Tibial nerve (tissue), 4 donors: Measurements from ENCODE around the gene GRXCR2. TPM values are rescaled to one million over a fixed set of nuclear protein-coding genes. Genes with fewer than 3 reads are reported as not detected.
"Not testable (repeated sequence)": the region's sequence is repeated elsewhere in the genome, so short reads cannot be mapped to it uniquely, and the experiment has no call there.

Experiments
- DNase-seq, 2 donors: peaks; one replicate each; pipeline ENCODE4 v3.0.0-alpha.2; 2019; ENCODE audit warnings: low spot score in 2 of 2
- H3K27ac ChIP-seq, 4 donors: fragments of 200-600 bp; sonication (generic) in 3 of 4; one replicate each; pipeline ENCODE4 v1.5.1; 2017 to 2019; ENCODE audit warnings: mild to moderate bottlenecking in 1 of 4
- H3K27me3 ChIP-seq, 2 donors: fragments of 200-600 bp; sonication (generic) in 1 of 2; one replicate each; pipeline versions ENCODE4 v1.5.1 to v1.6.0; 2017 to 2019
- H3K36me3 ChIP-seq, 3 donors: fragments of 200-600 bp; sonication (generic); one replicate each; pipeline ENCODE4 v1.5.1; 2018 to 2019
- H3K4me1 ChIP-seq, 4 donors: fragments of 200-600 bp; sonication (generic) in 3 of 4; one replicate each; pipeline ENCODE4 v1.5.1; 2017 to 2019
- H3K4me3 ChIP-seq, 4 donors: fragments of 200-600 bp; sonication (generic) in 3 of 4; one replicate each; pipeline ENCODE4 v1.5.1; 2017 to 2019; ENCODE audit warnings: mild to moderate bottlenecking in 1 of 4, moderate library complexity in 1 of 4
- H3K9me3 ChIP-seq, 4 donors: fragments of 200-600 bp; sonication (generic) in 3 of 4; one replicate each; pipeline ENCODE4 v1.5.1; 2017 to 2019
- EP300 ChIP-seq, 2 donors: sonication (generic); formaldehyde crosslinking; IDR thresholded peaks; one replicate each; pipeline ENCODE4 v1.6.1; 2017; ENCODE audit warnings: antibody characterized with exemption in 2 of 2, mild to moderate bottlenecking in 1 of 2
- POLR2A ChIP-seq, 2 donors: fragments of 450-650 bp; IDR thresholded peaks; one replicate each; pipeline ENCODE4 v1.6.1; 2017; ENCODE audit warnings: antibody characterized with exemption in 2 of 2, mild to moderate bottlenecking in 2 of 2, moderate library complexity in 2 of 2
- WGBS, 2 donors: methylation state at CpG; one replicate each; pipeline ENCODE4 v1.1.5; 2018; 5-methylcytosine and 5-hydroxymethylcytosine counted together
- total RNA-seq, 4 donors: library from RNA; depleted of rRNA; stranded (reverse); fragments of >200 nt; gene quantifications; one replicate each; pipeline ENCODE4 v1.1.0, GENCODE V29; 2016
- TF ChIP-seq, protein P1 (sequence below), 5 experiments: fragments of 200-600 bp in 3 of 5; fragments of 450-650 bp in 2 of 5; sonication (generic) in 3 of 5; IDR thresholded peaks; one replicate each; pipeline ENCODE4 v1.5.1; 2016 to 2019; ENCODE audit warnings: antibody characterized with exemption in 5 of 5, mild to moderate bottlenecking in 3 of 5, moderate library complexity in 2 of 5

Gene GRXCR2
- total RNA-seq, 4 donors from 2014 or later: not detected

DNA sequence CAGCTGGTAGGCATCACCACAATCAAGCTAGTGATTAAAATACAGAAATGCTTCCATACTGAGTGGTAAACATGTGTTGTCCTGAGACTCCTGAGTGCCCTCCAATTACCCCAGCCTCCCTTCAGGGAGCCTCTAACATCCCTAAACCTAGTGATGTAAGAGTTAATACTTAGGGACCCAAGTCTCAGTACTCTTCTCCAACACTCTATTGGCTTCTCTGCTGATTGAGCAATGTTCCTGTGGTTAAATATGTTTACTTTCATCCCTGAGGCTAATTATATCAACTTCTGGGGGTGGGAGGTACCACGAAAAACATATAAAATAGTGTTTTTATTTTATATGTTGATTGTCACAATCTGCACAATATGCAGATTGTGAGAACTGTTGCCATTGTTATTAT is 5.0 kb downstream of the GRXCR2 start:
- 50 to 51% methylated on average over 1 of the region's 1 CpG for WGBS, 2 donors
- DNase-seq: no peak
- no peak overlapping the region for H3K4me3 ChIP-seq
- no peaks in the 10 kb centered on the region for H3K36me3 ChIP-seq
- no peak for TF ChIP-seq POLR2A (IDR thresholded peaks at IDR 0.05)
- TF ChIP-seq, protein P1, sequence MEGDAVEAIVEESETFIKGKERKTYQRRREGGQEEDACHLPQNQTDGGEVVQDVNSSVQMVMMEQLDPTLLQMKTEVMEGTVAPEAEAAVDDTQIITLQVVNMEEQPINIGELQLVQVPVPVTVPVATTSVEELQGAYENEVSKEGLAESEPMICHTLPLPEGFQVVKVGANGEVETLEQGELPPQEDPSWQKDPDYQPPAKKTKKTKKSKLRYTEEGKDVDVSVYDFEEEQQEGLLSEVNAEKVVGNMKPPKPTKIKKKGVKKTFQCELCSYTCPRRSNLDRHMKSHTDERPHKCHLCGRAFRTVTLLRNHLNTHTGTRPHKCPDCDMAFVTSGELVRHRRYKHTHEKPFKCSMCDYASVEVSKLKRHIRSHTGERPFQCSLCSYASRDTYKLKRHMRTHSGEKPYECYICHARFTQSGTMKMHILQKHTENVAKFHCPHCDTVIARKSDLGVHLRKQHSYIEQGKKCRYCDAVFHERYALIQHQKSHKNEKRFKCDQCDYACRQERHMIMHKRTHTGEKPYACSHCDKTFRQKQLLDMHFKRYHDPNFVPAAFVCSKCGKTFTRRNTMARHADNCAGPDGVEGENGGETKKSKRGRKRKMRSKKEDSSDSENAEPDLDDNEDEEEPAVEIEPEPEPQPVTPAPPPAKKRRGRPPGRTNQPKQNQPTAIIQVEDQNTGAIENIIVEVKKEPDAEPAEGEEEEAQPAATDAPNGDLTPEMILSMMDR (IDR thresholded peaks at IDR 0.05): no peak
- TF ChIP-seq EP300 (IDR thresholded peaks at IDR 0.05): no peak
- H3K27ac ChIP-seq: no peak overlapping the region
- no peaks in the 10 kb centered on the region for H3K27me3 ChIP-seq
- H3K9me3 ChIP-seq: no peaks in the 10 kb centered on the region
- no peaks in the 10 kb centered on the region for H3K4me1 ChIP-seq

DNA sequence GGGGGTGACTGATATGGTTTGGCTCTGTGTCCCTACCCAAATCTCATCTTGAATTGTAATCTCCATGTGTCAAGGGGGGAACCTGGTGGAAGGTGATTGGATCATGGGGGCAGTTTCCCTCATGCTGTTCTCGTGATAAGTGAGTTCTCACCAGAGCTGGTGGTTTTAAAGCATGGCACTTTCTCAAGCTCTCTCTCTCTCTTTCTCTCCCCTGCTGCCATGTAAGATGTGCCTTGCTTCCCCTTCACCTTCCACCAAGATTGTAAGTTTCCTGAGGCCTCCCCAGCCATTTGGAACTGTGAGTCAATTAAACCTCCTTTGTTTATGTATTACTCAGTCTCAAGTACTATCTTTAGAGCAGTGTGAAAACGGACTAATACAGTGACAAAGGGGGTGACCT is 8.4 kb downstream of the GRXCR2 start:
- not testable (repeated sequence) for H3K4me1 ChIP-seq, H3K36me3 ChIP-seq, H3K9me3 ChIP-seq, H3K27me3 ChIP-seq, DNase-seq, H3K27ac ChIP-seq, H3K4me3 ChIP-seq
- WGBS, 2 donors: 81 to 88% methylated on average over 2 of the region's 2 CpGs

DNA sequence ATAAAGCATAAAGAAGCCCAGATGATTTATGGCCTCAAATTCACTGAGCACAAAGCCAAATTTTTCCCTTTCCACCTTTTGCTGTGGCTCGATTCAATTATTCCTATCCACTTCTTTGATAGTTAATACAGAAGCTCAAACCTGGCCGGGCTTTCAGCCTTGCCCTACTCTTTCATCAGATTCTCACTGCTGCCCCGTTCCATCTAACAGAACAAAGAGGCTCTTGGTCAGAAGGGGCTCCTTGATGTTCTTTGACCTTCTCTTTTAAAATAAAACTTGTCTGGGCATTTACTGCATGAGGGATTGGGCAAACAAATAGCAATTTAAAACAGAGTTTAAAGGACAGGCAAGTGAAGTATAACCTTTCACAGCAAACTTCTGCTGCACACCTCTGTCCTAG is 9.8 kb downstream of the GRXCR2 start:
- Histone ChIP-seq H3K4me1 (no peaks in the 10 kb centered on the region), H3K36me3 (no peaks in the 10 kb centered on the region), H3K27ac (no peak overlapping the region), H3K9me3 (no peaks in the 10 kb centered on the region), H3K4me3 (no peak overlapping the region), H3K27me3 (no peaks in the 10 kb centered on the region)
- 65 to 69% methylated on average over 3 of the region's 3 CpGs for WGBS, 2 donors
- no peak for TF ChIP-seq POLR2A (IDR thresholded peaks at IDR 0.05)
- TF ChIP-seq, protein P1 (IDR thresholded peaks at IDR 0.05): no peak
- TF ChIP-seq EP300 (IDR thresholded peaks at IDR 0.05): no peak
- no peak for DNase-seq

DNA sequence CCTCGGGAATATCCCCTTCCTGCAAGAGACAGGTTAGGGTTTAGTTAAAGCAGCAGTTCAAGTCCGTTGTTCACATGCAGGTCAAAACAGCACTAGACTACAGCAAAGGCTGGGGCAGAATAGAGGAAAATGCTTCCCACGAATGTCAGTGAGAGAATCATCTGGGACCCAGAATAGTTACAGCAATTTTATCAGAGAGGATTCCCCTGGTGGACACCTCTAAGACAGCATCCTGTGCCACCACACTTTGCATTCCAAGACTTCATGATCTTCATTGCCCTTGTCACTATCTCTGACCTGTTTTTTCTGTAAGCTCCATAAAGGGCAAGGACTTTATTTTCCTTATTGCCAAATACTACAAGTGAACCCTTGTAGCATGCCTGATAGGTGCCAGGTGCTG is 12.9 kb downstream of the GRXCR2 start:
- H3K27ac ChIP-seq: no peak overlapping the region
- peaks cover 0 to 12% (median 0%) of the 10 kb centered on the region in 4 donors for H3K4me1 ChIP-seq
- no peak overlapping the region for H3K4me3 ChIP-seq
- TF ChIP-seq, protein P1 (IDR thresholded peaks at IDR 0.05): no peak
- TF ChIP-seq POLR2A (IDR thresholded peaks at IDR 0.05) (no peak), EP300 (IDR thresholded peaks at IDR 0.05) (no peak)
- no peak for DNase-seq
- 71 to 81% methylated on average over 3 of the region's 3 CpGs for WGBS, 2 donors
- H3K9me3 ChIP-seq: no peaks in the 10 kb centered on the region
- no peaks in the 10 kb centered on the region for H3K36me3 ChIP-seq
- no peaks in the 10 kb centered on the region for H3K27me3 ChIP-seq

- Histone ChIP-seq H3K9me3 (no peaks in the 10 kb centered on the region), H3K36me3 (no peaks in the 10 kb centered on the region), H3K27ac (no peak overlapping the region), H3K27me3 (no peaks in the 10 kb centered on the region), H3K4me1 (peaks cover 0 to 12% (median 0%) of the 10 kb centered on the region in 4 donors), H3K4me3 (no peak overlapping the region)
- 63 to 65% methylated on average over 6 of the region's 6 CpGs for WGBS, 2 donors
- no peak for TF ChIP-seq POLR2A (IDR thresholded peaks at IDR 0.05)
- no peak for TF ChIP-seq EP300 (IDR thresholded peaks at IDR 0.05)
- no peak for DNase-seq
Measured at GRCh38 chr5:145859453-145859852, 13.4 kb downstream of the GRXCR2 start.

DNA sequence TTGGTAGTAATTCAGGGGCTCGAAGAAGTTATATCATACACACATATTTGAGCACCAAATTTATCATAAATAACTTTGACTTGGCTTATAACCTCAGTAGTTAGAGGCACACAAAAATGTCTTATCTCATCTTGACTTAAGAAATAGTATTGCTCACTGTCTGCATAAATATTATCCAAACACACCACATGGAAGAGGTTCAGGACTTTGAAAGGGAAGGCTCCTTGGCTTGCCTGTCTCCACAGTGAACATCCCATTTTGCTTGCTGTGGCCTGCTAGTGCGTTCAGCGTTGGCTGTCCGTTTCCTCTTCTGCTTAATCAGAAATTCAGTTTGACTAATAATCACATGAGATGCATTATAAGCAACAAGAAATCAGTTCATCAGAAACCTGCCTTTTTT is 13.9 kb downstream of the GRXCR2 start:
- Histone ChIP-seq H3K36me3 (no peaks in the 10 kb centered on the region), H3K4me1 (peaks cover 0 to 12% (median 0%) of the 10 kb centered on the region in 4 donors), H3K27me3 (no peaks in the 10 kb centered on the region), H3K4me3 (no peak overlapping the region), H3K27ac (no peak overlapping the region), H3K9me3 (no peaks in the 10 kb centered on the region)
- DNase-seq: no peak
- WGBS, 2 donors: 81 to 82% methylated on average over 4 of the region's 4 CpGs
- TF ChIP-seq, protein P1 (IDR thresholded peaks at IDR 0.05): no peak
- TF ChIP-seq POLR2A (IDR thresholded peaks at IDR 0.05) (no peak), EP300 (IDR thresholded peaks at IDR 0.05) (no peak)
